ENCODE data around the gene GANC.

Gene GANC

DNA sequence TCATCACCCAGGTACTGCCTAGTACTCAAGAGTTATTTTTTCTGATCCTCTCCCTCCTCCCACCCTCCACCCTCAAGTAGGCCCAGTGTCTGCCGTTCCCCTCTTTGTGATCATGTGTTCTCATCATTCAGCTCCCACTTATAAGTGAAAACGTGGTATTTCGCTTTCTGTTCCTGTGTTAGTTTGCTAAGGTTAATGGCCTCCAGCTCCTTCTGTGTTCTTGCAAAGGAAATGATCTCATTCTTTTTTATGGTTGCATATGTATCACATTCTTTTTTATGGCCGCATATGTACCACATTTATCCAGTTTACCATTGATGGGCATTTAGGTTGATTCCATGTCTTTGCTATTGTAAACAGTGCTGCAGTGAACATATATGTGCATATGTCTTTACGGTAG lies 8.2 kb upstream of the GANC start:
- TF ChIP-seq FOXP2 (optimal IDR thresholded peaks at IDR 0.05; ENCODE audit: borderline replicate concordance, extremely low read depth, extremely low read length, insufficient read depth) (no peak), POLR2AphosphoS5 (IDR thresholded peaks at IDR 0.05; ENCODE audit: low read depth, low read length) (no peak), TAF1 (IDR thresholded peaks at IDR 0.05; ENCODE audit: borderline replicate concordance, insufficient read depth, low read length) (no peak), SIN3A (IDR thresholded peaks at IDR 0.05; ENCODE audit: borderline replicate concordance, insufficient read depth, low read length) (no peak)
- TF ChIP-seq, protein P1, sequence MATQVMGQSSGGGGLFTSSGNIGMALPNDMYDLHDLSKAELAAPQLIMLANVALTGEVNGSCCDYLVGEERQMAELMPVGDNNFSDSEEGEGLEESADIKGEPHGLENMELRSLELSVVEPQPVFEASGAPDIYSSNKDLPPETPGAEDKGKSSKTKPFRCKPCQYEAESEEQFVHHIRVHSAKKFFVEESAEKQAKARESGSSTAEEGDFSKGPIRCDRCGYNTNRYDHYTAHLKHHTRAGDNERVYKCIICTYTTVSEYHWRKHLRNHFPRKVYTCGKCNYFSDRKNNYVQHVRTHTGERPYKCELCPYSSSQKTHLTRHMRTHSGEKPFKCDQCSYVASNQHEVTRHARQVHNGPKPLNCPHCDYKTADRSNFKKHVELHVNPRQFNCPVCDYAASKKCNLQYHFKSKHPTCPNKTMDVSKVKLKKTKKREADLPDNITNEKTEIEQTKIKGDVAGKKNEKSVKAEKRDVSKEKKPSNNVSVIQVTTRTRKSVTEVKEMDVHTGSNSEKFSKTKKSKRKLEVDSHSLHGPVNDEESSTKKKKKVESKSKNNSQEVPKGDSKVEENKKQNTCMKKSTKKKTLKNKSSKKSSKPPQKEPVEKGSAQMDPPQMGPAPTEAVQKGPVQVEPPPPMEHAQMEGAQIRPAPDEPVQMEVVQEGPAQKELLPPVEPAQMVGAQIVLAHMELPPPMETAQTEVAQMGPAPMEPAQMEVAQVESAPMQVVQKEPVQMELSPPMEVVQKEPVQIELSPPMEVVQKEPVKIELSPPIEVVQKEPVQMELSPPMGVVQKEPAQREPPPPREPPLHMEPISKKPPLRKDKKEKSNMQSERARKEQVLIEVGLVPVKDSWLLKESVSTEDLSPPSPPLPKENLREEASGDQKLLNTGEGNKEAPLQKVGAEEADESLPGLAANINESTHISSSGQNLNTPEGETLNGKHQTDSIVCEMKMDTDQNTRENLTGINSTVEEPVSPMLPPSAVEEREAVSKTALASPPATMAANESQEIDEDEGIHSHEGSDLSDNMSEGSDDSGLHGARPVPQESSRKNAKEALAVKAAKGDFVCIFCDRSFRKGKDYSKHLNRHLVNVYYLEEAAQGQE (IDR thresholded peaks at IDR 0.05; ENCODE audit: insufficient read depth in 1 of 2, low read depth in 2 of 2, low read length in 2 of 2): no peak

DNA sequence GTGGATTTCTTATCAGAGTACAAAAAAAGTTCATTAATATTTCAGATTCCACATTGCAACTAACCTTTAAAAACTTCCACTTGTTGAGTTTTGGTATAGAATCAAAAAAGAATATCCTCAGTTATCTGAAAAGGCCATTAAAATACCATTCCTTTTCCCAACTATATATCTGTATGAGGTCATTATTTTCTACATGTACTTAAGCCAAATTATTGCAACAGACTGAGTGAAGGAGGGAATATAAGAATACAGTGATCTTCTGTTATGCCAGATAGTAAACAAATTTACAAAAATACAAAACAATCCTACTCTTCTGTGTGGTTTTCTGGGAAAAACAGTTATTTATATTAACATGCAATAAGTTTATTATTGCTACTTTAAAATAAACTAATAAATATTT lies 5.7 kb upstream of the GANC start:
- TF ChIP-seq FOXP2 (optimal IDR thresholded peaks at IDR 0.05; ENCODE audit: borderline replicate concordance, extremely low read depth, extremely low read length, insufficient read depth) (no peak), POLR2AphosphoS5 (IDR thresholded peaks at IDR 0.05; ENCODE audit: low read depth, low read length) (no peak), SIN3A (IDR thresholded peaks at IDR 0.05; ENCODE audit: borderline replicate concordance, insufficient read depth, low read length) (no peak), TAF1 (IDR thresholded peaks at IDR 0.05; ENCODE audit: borderline replicate concordance, insufficient read depth, low read length) (no peak)
- TF ChIP-seq, protein P1 (IDR thresholded peaks at IDR 0.05; ENCODE audit: insufficient read depth in 1 of 2, low read depth in 2 of 2, low read length in 2 of 2): no peak

DNA sequence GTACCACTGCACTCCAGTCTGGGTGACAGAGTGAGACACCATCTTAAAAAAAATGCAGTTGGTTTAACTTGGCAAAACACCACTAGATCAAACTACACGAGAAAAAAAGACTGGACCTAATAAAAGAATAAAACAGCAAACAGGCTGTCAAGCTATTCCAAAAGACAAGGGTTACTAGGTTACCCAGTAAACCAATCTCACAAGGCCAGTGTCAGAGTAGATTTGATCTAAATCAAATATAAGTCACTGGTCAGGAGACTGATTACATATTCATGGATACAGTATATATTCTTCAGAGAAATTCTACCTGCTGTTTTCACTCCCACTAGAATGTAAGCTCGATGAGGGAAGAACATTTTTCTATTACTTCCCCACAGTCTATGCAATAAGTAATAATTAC lies 2.5 kb upstream of the GANC start:
- TF ChIP-seq, protein P1 (IDR thresholded peaks at IDR 0.05; ENCODE audit: insufficient read depth in 1 of 2, low read depth in 2 of 2, low read length in 2 of 2): no peak
- TF ChIP-seq SIN3A (IDR thresholded peaks at IDR 0.05; ENCODE audit: borderline replicate concordance, insufficient read depth, low read length): no peak
- no peak for TF ChIP-seq FOXP2 (optimal IDR thresholded peaks at IDR 0.05; ENCODE audit: borderline replicate concordance, extremely low read depth, extremely low read length, insufficient read depth)
- TF ChIP-seq POLR2AphosphoS5 (IDR thresholded peaks at IDR 0.05; ENCODE audit: low read depth, low read length): no peak
- no peak for TF ChIP-seq TAF1 (IDR thresholded peaks at IDR 0.05; ENCODE audit: borderline replicate concordance, insufficient read depth, low read length)

DNA sequence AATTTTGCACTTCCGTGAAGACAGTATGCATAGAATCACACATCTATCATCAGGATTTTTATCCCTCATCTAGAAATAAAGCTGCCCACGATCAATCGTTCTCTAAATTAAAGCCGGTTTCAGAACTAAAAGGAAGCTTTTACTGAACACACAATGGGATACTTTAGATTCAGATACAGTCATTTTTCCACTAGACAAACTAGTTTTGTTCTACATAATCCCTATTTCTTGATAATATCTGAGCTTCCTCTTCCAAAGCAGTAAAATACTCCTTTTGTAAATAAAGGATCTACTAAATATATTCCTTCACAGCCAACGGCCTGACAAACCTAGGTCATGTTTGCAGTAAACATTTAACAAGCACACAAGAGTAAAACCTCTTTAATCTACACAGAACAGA lies 2.0 kb upstream of the GANC start:
- no peak for TF ChIP-seq TAF1 (IDR thresholded peaks at IDR 0.05; ENCODE audit: borderline replicate concordance, insufficient read depth, low read length)
- TF ChIP-seq, protein P1 (IDR thresholded peaks at IDR 0.05; ENCODE audit: insufficient read depth in 1 of 2, low read depth in 2 of 2, low read length in 2 of 2): no peak
- TF ChIP-seq SIN3A (IDR thresholded peaks at IDR 0.05; ENCODE audit: borderline replicate concordance, insufficient read depth, low read length): no peak
- TF ChIP-seq POLR2AphosphoS5 (IDR thresholded peaks at IDR 0.05; ENCODE audit: low read depth, low read length): no peak
- TF ChIP-seq FOXP2 (optimal IDR thresholded peaks at IDR 0.05; ENCODE audit: borderline replicate concordance, extremely low read depth, extremely low read length, insufficient read depth): no peak
